ENCODE measurements around the gene NIT1. TPM values are rescaled to one million over a fixed set of nuclear protein-coding genes. Genes with fewer than 3 reads are reported as not detected.

Gene NIT1
- total and polyA plus RNA-seq, 9 of the 15 experiments (the other 6 are each of a cell fraction or from before 2014, with no cell fraction given), result 18.4 to 76.0 (median 33.7) TPM

DNA sequence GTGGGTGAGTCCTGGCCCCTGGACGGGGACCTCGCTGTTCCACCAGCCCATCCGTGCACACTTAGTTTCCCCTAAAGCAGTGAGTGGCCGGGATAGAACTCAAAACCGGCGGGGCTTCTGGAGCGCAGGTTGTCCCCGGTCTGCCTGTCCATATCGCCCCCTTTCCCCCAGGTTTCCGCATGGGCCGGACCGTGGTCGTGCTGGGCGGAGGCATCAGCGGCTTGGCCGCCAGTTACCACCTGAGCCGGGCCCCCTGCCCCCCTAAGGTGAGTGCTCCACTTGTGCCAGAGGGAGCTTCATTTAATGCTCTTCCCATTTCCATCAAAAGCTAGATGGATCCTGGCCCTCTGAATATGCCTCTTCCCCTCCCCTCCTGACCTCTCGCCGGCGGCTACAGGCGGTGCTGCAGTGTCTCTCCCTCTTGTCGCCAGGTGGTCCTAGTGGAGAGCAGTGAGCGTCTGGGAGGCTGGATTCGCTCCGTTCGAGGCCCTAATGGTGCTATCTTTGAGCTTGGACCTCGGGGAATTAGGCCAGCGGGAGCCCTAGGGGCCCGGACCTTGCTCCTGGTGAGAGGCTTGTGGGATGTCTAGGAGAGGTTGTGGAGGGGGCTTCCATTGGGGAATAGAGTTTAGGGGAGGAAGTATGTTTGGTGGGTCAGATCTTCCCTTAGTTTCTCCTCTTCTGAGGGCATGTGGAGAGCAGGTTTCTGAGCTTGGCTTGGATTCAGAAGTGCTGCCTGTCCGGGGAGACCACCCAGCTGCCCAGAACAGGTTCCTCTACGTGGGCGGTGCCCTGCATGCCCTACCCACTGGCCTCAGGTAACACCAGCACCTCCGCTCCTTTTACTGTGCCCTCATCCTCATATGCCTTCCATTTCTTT is 49.0 kb downstream of the NIT1 start (continued):
- no peak for TF ChIP-seq BMI1 (IDR thresholded peaks at IDR 0.05; ENCODE audit: low read length)
- TF ChIP-seq TEAD1 (CRISPR knock-in tag; IDR thresholded peaks at IDR 0.05), result peak in 1 of 2 experiments; percentile 18; a peak in 2 of 4 replicates
- peak; percentile 86 for TF ChIP-seq CHD1 (IDR thresholded peaks at IDR 0.05; ENCODE audit: low read length)
- TF ChIP-seq, protein P1, sequence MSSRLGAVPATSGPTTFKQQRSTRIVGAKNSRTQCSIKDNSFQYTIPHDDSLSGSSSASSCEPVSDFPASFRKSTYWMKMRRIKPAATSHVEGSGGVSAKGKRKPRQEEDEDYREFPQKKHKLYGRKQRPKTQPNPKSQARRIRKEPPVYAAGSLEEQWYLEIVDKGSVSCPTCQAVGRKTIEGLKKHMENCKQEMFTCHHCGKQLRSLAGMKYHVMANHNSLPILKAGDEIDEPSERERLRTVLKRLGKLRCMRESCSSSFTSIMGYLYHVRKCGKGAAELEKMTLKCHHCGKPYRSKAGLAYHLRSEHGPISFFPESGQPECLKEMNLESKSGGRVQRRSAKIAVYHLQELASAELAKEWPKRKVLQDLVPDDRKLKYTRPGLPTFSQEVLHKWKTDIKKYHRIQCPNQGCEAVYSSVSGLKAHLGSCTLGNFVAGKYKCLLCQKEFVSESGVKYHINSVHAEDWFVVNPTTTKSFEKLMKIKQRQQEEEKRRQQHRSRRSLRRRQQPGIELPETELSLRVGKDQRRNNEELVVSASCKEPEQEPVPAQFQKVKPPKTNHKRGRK (tag; IDR thresholded peaks at IDR 0.05), result no peak
- 0 out of 2 replicates have a peak, but pooled peaks have one; percentile 11 for TF ChIP-seq DMBX1 (CRISPR knock-in tag; IDR thresholded peaks at IDR 0.05; ENCODE audit: borderline replicate concordance)
- 0 out of 2 replicates have a peak, but pooled peaks have one; percentile 78 for TF ChIP-seq NR1H2 (CRISPR knock-in tag; IDR thresholded peaks at IDR 0.05)
- no peak for TF ChIP-seq TAF1 (IDR thresholded peaks at IDR 0.05; ENCODE audit: control insufficient read depth, extremely low read depth, insufficient read depth, low read length, severe bottlenecking)
- no peak for TF ChIP-seq ZNF699 (CRISPR knock-in tag; IDR thresholded peaks at IDR 0.05; ENCODE audit: insufficient replicate concordance)
- TF ChIP-seq, protein P2, sequence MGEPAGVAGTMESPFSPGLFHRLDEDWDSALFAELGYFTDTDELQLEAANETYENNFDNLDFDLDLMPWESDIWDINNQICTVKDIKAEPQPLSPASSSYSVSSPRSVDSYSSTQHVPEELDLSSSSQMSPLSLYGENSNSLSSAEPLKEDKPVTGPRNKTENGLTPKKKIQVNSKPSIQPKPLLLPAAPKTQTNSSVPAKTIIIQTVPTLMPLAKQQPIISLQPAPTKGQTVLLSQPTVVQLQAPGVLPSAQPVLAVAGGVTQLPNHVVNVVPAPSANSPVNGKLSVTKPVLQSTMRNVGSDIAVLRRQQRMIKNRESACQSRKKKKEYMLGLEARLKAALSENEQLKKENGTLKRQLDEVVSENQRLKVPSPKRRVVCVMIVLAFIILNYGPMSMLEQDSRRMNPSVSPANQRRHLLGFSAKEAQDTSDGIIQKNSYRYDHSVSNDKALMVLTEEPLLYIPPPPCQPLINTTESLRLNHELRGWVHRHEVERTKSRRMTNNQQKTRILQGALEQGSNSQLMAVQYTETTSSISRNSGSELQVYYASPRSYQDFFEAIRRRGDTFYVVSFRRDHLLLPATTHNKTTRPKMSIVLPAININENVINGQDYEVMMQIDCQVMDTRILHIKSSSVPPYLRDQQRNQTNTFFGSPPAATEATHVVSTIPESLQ (CRISPR knock-in tag; IDR thresholded peaks at IDR 0.05), result peak; percentile 78; the same call in 1 of the 2 replicates
- TF ChIP-seq JUNB (CRISPR knock-in tag; conservative IDR thresholded peaks at IDR 0.05), result no peak
- TF ChIP-seq ZNF431 (CRISPR knock-in tag; IDR thresholded peaks at IDR 0.05), result no peak
- TF ChIP-seq HNRNPUL1 (IDR thresholded peaks at IDR 0.05; ENCODE audit: low read length), result no peak
- no peak for TF ChIP-seq ZNF584 (CRISPR knock-in tag; IDR thresholded peaks at IDR 0.05; ENCODE audit: low read depth)
- no peak for TF ChIP-seq DIDO1 (tag; IDR thresholded peaks at IDR 0.05; ENCODE audit: low read depth)
- TF ChIP-seq ZNF551 (CRISPR knock-in tag; IDR thresholded peaks at IDR 0.05), result no peak
- TF ChIP-seq, protein P3, sequence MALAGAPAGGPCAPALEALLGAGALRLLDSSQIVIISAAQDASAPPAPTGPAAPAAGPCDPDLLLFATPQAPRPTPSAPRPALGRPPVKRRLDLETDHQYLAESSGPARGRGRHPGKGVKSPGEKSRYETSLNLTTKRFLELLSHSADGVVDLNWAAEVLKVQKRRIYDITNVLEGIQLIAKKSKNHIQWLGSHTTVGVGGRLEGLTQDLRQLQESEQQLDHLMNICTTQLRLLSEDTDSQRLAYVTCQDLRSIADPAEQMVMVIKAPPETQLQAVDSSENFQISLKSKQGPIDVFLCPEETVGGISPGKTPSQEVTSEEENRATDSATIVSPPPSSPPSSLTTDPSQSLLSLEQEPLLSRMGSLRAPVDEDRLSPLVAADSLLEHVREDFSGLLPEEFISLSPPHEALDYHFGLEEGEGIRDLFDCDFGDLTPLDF (CRISPR knock-in tag; IDR thresholded peaks at IDR 0.05), result peak; percentile 22; the same call in 1 of the 2 replicates
- TF ChIP-seq, protein P4, sequence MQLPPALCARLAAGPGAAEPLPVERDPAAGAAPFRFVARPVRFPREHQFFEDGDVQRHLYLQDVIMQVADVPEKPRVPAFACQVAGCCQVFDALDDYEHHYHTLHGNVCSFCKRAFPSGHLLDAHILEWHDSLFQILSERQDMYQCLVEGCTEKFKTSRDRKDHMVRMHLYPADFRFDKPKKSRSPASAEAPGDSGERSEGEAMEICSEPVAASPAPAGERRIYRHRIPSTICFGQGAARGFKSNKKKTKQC (CRISPR knock-in tag; IDR thresholded peaks at IDR 0.05), result peak; percentile 14; the same call in 1 of the 2 replicates
- no peak for TF ChIP-seq PPARD (CRISPR knock-in tag; IDR thresholded peaks at IDR 0.05)
- TF ChIP-seq NRF1 (conservative IDR thresholded peaks at IDR 0.05 in 1 of 2, IDR thresholded peaks at IDR 0.05 in 1 of 2), result no peak
- TF ChIP-seq ZNF174 (CRISPR knock-in tag; IDR thresholded peaks at IDR 0.05), result no peak

Data from K562 (cell line).